NCI-H1092 treated with DMSO at 0.1 percent for 48 hours (cell line): ENCODE results near the gene EME2.

ENCODE experiments used
- DNase-seq: peaks from one replicate; lab custom pipeline; 2025; lab: John Stamatoyannopoulos, UW

The EME2 gene

DNA sequence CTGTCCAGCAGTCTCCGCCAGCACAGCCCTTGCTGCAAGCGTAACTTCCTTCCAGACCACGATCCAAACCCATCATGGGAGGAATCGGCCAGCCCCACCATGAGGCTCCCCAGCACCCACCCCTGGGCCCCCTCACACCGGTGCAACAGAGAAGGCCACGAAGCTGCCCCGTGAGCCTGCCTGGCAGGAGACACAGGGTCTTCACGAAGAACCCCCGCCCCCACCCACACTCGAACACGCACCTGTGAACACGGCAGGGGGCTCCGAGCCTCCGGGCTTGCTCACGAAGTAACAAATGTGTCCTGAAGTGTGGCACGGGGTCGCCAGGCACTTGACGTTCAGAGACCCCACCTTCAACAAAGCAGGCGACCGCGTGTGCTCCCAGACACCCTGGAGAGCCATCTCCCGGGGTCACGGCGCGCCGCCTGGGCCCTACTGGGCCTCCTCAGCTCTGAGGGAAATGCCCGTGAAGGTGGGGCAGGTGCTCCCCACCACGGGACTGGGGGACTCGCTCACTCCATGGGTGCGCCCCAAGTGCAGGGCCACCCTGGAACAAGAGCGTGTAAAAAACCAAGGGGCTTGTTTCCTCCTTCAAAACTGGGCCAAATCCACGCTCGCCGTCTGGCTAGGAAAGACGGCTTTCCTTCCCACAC is 46.4 kb downstream of the EME2 start:
- DNase-seq = no peak

DNA sequence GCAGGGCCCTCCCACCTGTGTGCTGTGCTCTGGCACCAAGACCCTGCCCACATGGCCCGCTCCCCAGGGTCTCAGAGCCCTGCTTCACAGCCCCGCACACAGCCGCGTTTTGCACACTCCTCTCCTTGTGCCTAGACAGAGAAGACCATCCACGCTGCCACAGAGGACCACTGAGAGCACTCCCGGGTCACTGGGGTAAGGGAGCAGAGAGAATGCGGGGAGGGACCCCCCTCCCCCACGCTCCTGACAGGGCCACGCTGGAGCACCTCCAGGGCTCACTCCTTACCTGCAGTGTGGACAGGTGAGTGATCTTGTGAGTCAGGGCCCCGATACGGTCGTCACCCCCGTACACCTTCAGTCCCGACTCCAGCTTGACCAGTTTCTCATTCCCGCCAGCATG is 47.0 kb downstream of the EME2 start:
- no peak for DNase-seq

DNA sequence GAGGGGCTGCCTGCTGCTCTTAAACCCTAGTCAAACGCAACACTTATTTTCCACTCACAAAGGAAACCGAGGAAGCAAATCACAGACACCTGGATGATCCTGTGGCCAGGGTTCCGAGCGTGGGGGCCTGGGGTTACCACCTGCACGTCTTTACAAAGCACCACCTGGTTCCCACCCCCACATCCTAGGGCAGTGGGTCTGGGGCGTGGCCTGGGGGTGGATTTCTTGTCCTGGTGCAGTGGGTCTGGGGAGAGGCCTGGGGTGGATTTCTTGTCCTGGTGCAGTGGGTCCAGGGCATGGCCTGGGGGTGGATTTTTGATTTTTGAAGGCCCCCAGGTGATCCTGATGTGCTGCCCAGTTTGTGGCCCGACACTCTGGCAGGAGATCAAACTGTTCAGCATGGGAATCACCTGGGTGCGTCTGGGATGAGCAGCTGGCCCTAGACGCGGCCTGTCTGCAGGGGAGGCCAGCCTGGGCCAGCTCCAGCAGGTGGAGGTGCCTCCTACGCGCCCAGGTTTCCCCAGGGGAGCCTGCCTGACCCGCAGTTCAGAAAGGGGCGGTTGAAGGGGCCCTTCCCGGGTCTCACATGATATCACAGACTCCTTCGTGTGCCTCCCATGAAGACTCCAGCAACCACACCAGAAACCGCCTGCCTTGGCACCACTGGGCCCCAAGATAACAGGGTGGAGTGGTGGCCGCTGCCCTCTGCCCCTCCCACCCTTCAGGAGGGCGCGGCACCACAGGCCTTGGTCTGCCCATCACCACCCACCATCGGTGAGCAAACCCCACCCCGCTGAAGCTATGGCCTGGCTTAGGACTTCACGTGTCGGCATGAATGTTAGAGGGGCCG is 47.7 kb downstream of the EME2 start:
- DNase-seq = peak; percentile 4

DNA sequence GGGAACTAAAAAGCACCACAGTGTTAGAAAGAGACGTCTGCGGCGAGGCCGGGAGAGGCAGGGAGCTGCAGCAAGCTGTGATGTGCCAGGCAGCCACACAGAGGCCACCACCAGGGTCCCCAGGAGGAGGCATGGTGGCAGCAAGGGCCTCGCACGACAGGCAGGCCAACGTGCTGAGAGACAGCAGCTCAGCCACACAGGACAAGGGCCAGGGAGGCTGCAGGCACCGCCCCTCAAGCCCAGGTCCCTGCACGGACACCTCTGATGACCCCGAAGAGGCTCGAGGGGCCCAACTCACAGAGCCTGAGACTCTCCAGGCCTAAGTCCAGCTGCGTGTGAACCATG is 48.3 kb downstream of the EME2 start:
- no peak for DNase-seq

DNA sequence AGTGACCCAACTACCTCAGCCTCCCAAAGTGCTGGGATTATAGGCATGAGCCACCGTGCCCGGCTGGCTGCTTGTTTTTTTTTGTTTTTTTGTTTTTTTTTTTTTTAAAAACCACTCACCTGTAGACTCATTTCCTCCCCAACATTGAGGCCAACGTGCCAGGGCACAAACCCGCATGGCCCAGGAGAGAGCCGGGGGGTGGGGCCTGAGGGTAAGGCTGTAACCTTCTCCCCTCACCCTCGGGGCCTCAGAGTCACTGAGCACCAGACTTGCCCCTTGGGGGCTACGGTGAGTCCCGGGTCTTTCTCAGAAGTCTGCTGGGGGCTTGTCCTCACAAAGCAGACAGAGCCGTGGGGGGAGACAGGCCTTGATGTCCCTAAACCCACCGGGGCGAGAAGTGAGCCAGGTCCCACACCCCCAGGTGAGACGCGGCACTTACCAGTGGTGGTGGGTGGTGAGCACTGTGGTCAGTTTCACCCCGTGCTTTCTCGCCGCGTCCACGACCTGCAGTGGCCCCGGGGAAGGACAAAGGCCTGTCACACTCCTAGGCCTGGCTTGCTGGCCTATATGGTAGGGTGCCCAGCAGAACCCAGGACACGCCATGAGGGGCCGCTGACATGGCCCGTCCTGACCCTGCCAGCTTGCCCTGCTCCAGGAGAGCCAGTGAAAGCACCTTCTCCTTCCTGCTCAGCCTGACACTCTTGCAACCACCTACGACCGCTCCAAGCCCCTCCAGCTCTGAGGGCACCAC is 49.4 kb downstream of the EME2 start:
- no peak for DNase-seq

DNA sequence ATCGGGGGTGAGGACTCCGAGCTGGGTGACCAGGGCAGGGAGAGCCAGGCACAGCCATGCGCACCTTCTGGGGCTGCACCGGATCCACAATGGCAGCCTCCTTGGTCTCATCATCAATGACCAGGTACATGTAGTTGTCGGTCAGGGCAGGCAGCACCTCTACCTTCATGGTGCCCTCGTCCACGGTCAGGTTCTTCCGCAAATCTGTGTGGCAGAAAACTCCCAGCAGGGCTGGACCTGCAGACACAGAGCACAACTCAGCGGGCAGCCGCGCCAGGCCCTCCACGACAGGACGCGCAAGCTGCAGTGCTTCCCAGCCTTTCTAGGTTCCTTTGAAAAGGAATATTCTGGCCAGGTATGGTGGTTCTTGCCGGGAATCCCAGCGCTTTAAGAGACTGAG is 50.2 kb downstream of the EME2 start:
- DNase-seq = no peak

DNA sequence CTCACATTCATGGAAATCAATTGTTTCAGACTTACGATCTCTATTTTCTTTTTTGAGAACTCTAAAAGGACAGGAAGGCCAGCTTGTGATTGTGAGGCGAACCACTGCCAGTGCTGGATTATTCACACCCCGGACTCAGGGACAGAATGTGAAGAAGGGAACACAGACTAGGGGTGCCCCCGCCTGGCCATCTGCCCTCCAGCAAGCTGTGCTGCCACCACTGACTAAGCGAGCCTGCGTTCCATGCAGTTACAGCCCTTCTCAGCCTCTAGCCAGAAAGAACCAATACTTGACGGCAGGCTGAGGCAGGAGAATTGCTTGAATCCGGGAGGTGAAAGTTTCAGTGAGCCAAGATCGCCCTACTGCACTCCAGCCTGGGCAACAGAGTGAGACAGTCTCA is 51.2 kb downstream of the EME2 start:
- DNase-seq = no peak

DNA sequence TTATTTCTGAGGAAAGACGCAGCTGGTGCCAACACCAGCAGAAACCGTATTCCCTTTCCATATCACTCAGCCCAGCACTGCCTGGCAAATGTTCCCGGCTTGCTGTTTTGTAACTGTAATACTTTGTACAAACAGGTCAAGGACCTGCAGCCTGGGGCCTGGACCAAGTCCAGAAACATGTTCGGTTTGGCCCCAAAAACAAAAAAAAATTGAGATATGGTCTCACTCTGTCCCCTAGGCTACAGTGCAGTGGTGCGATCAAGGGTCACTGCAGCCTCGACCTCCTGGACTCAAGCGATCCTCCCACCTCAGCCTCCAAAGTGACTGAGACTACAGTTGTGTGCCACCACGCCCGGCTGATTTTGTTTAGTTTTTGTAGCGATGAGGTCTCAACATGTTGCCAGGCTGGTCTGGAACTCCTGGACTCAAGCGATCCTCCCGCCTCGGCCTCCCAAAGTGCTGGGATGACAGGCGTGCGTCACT is 52.8 kb downstream of the EME2 start:
- no peak for DNase-seq
